Measurements from ENCODE around the gene DOCK6.
A peak's percentile ranks its signal among the peaks of the same experiment; 100 is the strongest.

DNA sequence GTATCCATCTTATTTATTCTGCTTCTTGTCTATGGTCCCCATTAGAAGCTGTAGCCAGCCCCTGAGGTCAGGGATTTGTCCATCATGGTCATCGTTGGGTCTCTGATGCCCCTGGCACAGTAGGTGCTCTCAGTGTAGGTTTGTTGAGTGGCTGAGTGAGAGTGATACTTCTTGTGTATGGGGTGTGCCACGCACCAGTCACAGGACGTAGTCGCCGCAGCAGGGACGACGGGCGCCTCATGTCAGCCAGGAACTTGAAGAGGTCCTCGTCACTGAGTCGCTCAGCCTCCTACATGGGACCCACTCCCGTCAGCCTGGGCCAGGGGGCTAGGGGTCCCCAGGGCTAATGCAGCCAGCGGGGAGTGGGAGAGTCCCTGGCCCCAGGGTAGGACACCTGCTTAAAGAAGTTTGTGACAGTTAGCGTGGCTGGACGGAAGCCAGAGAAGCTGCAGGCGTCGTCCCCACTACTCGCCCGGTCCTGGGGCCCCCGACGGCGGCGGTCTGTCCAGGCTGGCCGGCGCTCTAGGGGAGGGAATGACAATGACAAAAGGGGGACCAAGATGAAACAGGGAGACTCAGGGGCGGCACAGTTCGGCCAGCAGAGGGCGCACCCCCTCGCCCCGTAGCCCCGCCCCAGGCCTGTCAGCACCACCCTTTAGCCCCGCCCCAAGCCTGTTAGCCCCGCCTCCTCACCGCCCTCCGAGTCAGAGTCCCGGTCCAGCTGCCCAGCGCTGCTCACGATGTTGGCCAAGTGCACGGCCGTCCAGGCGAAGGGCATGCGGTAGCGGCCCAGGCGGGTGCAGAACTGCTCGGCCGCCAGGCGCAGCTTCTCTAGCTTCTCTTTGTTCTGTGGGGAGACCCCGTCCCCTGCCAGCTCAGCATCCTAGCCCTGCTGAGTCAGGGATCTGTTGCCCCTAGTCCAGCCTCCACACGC, 19.2 kb downstream of the DOCK6 start:
- TF ChIP-seq, protein P1, sequence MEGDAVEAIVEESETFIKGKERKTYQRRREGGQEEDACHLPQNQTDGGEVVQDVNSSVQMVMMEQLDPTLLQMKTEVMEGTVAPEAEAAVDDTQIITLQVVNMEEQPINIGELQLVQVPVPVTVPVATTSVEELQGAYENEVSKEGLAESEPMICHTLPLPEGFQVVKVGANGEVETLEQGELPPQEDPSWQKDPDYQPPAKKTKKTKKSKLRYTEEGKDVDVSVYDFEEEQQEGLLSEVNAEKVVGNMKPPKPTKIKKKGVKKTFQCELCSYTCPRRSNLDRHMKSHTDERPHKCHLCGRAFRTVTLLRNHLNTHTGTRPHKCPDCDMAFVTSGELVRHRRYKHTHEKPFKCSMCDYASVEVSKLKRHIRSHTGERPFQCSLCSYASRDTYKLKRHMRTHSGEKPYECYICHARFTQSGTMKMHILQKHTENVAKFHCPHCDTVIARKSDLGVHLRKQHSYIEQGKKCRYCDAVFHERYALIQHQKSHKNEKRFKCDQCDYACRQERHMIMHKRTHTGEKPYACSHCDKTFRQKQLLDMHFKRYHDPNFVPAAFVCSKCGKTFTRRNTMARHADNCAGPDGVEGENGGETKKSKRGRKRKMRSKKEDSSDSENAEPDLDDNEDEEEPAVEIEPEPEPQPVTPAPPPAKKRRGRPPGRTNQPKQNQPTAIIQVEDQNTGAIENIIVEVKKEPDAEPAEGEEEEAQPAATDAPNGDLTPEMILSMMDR (IDR thresholded peaks at IDR 0.05) = peak; percentile 90
- TF ChIP-seq SIN3A (IDR thresholded peaks at IDR 0.05; ENCODE audit: borderline replicate concordance, insufficient read depth, low read depth, low read length) = no peak
